Natural killer cell (primary cell): ENCODE results near the gene SLCO2A1. TPM values are rescaled to one million over a fixed set of nuclear protein-coding genes. Genes with fewer than 3 reads are reported as not detected.

Source experiments
- ATAC-seq, 3 donors: fragments of 150-1000 bp in 2 of 3; fragments of 200-7000 bp in 1 of 3; cut with Tn5 transposase; 1 replicate in 1 of 3; 2 replicates in 2 of 3; pipeline ENCODE4 v1.10.0; 2021; ENCODE audit warnings: mild to moderate bottlenecking in 2 of 3, moderate library complexity in 2 of 3
- DNase-seq, 2 donors: peaks; one replicate each; pipeline versions ENCODE4 v3.0.0 to v3.0.0-alpha.2; 2013 to 2021; ENCODE audit warnings: mixed read lengths in 1 of 2
- H3K27ac ChIP-seq: one replicate; pipeline ENCODE4 v1.5.1; 2013; ENCODE audit warnings: mild to moderate bottlenecking, low read length
- H3K27me3 ChIP-seq: one replicate; pipeline ENCODE4 v1.6.1; 2013; ENCODE audit warnings: low read length; ENCODE audit not compliant: control insufficient read depth, insufficient read depth
- H3K36me3 ChIP-seq: one replicate; pipeline ENCODE4 v1.6.1; 2013; ENCODE audit warnings: low read length; ENCODE audit not compliant: control insufficient read depth, insufficient read depth
- H3K4me1 ChIP-seq: one replicate; pipeline ENCODE4 v1.6.1; 2013; ENCODE audit warnings: low read length; ENCODE audit not compliant: control insufficient read depth, insufficient read depth
- H3K4me3 ChIP-seq: one replicate; pipeline ENCODE4 v1.5.1; 2013; ENCODE audit warnings: low read length
- H3K9me3 ChIP-seq: one replicate; pipeline ENCODE4 v1.6.1; 2013; ENCODE audit warnings: low read length; ENCODE audit not compliant: control insufficient read depth, insufficient read depth
- H3K27ac Mint-ChIP-seq, 2 donors: one replicate each; pipeline ENCODE4 v1.8.0; 2022; ENCODE audit warnings: mild to moderate bottlenecking in 2 of 2, mixed read lengths in 2 of 2, moderate library complexity in 1 of 2
- H3K27me3 Mint-ChIP-seq, 2 donors: one replicate each; pipeline ENCODE4 v1.8.0; 2022; ENCODE audit warnings: low read depth in 2 of 2, mixed read lengths in 2 of 2
- H3K36me3 Mint-ChIP-seq: one replicate; pipeline ENCODE4 v1.8.0; 2022; ENCODE audit warnings: mixed read lengths
- H3K4me1 Mint-ChIP-seq, 2 donors: one replicate each; pipeline ENCODE4 v1.8.0; 2022; ENCODE audit warnings: mixed read lengths in 2 of 2
- H3K4me3 Mint-ChIP-seq: one replicate; pipeline ENCODE4 v1.8.0; 2022; ENCODE audit warnings: mild to moderate bottlenecking, moderate library complexity, mixed read lengths
- H3K9me3 Mint-ChIP-seq, 2 donors: one replicate each; pipeline ENCODE4 v1.8.0; 2022; ENCODE audit warnings: mixed read lengths in 2 of 2
- WGBS: methylation state at CpG from one replicate; pipeline ENCODE4 v1.1.7; 2013; ENCODE audit warnings: missing lambda C conversion rate; ENCODE audit not compliant: insufficient coverage; 5-methylcytosine and 5-hydroxymethylcytosine counted together
- intact Hi-C: fragments of 100-400 bp; cut with micrococcal nuclease; formaldehyde crosslinking; loops from one replicate; pipeline ENCODE4 v1.14.2; 2022
- total RNA-seq, 4 donors: library from RNA; stranded (reverse); fragments of 120-200 nt in 1 of 4; gene quantifications; one replicate each; pipeline versions ENCODE4 v1.2.3 to v1.2.4, GENCODE V29; 2013 to 2022
- TF ChIP-seq, protein P1 (sequence below): fragments of 200-600 bp; IDR thresholded peaks from one replicate; pipeline ENCODE4 v1.8.0; 2022; ENCODE audit warnings: antibody characterized with exemption

Gene SLCO2A1
- total RNA-seq, 3 donors from 2014 or later (not counting 1 experiment from before 2014, with no cell fraction given) = not detected

DNA sequence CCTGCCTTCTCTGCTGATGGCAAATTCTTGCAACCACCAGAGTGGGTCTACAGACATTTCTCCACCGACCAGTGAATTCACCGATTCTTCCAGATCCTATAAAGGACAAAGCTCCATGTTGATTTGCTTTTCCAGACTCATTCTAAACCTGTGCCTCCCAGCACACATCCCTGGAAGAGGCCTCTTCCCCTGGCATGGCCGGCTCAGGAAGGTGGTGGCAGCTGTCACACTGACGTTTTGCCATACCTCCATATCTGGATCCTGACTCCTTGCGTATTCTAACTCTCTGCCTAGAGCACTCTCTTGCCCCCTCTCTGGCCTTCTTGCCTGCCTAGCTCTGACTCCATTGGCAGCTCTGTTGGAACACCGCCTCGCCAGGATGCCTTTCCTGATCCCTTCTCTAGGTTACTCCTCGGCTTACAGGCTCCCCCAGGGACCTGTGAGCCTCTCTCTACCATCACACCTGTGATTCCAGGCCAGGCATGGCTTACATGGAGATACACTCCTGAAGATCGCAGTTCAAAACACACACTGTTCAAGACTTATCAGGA, 31.0 kb downstream of the SLCO2A1 start:
- Mint-ChIP-seq H3K9me3 (no peaks in the 10 kb centered on the region), H3K4me3 (no peak overlapping the region), H3K27me3 (peaks cover 0 to 18% of the 10 kb centered on the region in 2 donors), H3K36me3 (no peaks in the 10 kb centered on the region), H3K4me1 (no peaks in the 10 kb centered on the region), H3K27ac (no peak overlapping the region)
- WGBS = 72% methylated on average over 9 of the region's 9 CpGs
- DNase-seq (no peak), ATAC-seq (no peak)
- no peaks in the 10 kb centered on the region for H3K36me3 ChIP-seq
- no peaks in the 10 kb centered on the region for H3K4me1 ChIP-seq
- TF ChIP-seq, protein P1, sequence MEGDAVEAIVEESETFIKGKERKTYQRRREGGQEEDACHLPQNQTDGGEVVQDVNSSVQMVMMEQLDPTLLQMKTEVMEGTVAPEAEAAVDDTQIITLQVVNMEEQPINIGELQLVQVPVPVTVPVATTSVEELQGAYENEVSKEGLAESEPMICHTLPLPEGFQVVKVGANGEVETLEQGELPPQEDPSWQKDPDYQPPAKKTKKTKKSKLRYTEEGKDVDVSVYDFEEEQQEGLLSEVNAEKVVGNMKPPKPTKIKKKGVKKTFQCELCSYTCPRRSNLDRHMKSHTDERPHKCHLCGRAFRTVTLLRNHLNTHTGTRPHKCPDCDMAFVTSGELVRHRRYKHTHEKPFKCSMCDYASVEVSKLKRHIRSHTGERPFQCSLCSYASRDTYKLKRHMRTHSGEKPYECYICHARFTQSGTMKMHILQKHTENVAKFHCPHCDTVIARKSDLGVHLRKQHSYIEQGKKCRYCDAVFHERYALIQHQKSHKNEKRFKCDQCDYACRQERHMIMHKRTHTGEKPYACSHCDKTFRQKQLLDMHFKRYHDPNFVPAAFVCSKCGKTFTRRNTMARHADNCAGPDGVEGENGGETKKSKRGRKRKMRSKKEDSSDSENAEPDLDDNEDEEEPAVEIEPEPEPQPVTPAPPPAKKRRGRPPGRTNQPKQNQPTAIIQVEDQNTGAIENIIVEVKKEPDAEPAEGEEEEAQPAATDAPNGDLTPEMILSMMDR = no peak
- no peaks in the 10 kb centered on the region for H3K9me3 ChIP-seq
- no peak overlapping the region for H3K4me3 ChIP-seq
- no peak overlapping the region for H3K27ac ChIP-seq
- H3K27me3 ChIP-seq = no peaks in the 10 kb centered on the region
- intact Hi-C loops = no loop called here

DNA sequence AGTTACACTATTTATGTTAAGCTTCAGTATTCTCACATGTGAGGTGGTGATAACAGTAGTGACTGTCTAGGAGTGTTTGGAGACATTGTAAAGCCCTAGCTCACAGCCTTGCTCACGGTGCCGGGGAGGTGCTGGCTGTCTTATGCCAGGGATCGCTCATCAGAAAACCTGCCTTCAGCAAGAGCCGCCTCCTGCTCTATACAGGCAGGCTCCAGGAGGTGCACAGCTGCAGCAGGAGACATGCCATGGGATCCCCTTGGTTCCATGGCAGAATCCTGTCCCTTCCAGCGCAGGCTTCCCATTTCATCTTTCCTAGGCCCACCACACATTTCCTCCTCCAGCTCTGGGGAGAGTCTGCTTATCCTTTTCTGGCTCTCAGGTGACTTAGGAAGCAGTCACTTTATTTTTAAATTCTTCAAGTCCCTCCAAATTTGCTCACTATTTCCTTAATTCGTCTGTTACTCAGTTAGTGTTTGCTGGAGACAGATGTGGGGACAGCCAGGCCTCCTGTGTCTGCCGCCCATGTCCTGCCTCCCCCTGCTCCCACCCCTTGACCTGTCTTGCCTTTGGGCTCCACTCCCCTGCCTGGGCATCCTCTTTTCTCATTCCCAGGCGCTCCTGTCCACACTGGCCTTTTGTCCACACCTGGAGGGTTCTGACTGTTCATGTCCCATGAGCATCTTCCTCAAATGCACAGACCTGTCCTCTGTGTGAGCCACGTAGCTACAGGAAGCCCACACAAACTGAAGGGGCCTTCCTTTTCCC, 31.7 kb downstream of the SLCO2A1 start:
- DNase-seq (no peak), ATAC-seq (no peak)
- Mint-ChIP-seq H3K27me3 (peaks cover 0 to 18% of the 10 kb centered on the region in 2 donors), H3K9me3 (no peaks in the 10 kb centered on the region), H3K27ac (no peak overlapping the region), H3K4me1 (no peaks in the 10 kb centered on the region), H3K4me3 (no peak overlapping the region), H3K36me3 (no peaks in the 10 kb centered on the region)
- no peaks in the 10 kb centered on the region for H3K36me3 ChIP-seq
- no peaks in the 10 kb centered on the region for H3K27me3 ChIP-seq
- H3K4me1 ChIP-seq = no peaks in the 10 kb centered on the region
- H3K9me3 ChIP-seq = no peaks in the 10 kb centered on the region
- no peak overlapping the region for H3K27ac ChIP-seq
- 80% methylated on average over 9 of the region's 9 CpGs for WGBS
- no peak overlapping the region for H3K4me3 ChIP-seq
- TF ChIP-seq, protein P1 = no peak
- intact Hi-C loops = no loop called here

DNA sequence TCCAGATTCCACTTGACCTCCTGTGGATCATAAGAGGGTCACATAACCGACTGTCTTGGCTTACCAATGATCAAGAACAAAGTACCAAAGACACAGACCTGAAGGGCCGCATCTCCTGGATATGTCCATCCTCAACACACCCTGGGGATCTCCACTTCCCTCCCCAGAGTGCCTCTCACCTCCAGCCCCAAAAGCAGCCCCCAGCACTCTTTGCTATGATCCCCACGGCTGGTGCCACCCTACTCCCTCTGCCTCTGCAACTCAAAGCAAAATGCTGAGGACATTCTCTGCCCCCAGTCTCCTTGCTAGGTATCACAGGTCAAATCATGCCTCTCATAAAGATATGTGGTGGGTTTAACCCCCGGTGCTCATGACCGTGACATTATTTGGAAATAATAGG, 32.7 kb downstream of the SLCO2A1 start:
- DNase-seq (no peak), ATAC-seq (no peak)
- no peaks in the 10 kb centered on the region for H3K36me3 Mint-ChIP-seq
- Histone ChIP-seq H3K36me3 (no peaks in the 10 kb centered on the region), H3K27ac (no peak overlapping the region), H3K4me3 (no peak overlapping the region), H3K9me3 (no peaks in the 10 kb centered on the region), H3K27me3 (no peaks in the 10 kb centered on the region), H3K4me1 (no peaks in the 10 kb centered on the region)
- no peak overlapping the region for H3K27ac Mint-ChIP-seq
- peaks cover 0 to 18% of the 10 kb centered on the region in 2 donors for H3K27me3 Mint-ChIP-seq
- H3K9me3 Mint-ChIP-seq = no peaks in the 10 kb centered on the region
- no peak overlapping the region for H3K4me3 Mint-ChIP-seq
- H3K4me1 Mint-ChIP-seq = peaks cover 0 to under 1% of the 10 kb centered on the region in 2 donors
- intact Hi-C loops = no loop called here
- WGBS = 91% methylated on average over 5 of the region's 5 CpGs
- TF ChIP-seq, protein P1 = no peak
